ENCODE results near the gene ARHGAP31. TPM values are rescaled to one million over a fixed set of nuclear protein-coding genes. Genes with fewer than 3 reads are reported as not detected.

Gene ARHGAP31
- total RNA-seq, 1 experiment from 2014 or later, result 7.2 TPM

DNA sequence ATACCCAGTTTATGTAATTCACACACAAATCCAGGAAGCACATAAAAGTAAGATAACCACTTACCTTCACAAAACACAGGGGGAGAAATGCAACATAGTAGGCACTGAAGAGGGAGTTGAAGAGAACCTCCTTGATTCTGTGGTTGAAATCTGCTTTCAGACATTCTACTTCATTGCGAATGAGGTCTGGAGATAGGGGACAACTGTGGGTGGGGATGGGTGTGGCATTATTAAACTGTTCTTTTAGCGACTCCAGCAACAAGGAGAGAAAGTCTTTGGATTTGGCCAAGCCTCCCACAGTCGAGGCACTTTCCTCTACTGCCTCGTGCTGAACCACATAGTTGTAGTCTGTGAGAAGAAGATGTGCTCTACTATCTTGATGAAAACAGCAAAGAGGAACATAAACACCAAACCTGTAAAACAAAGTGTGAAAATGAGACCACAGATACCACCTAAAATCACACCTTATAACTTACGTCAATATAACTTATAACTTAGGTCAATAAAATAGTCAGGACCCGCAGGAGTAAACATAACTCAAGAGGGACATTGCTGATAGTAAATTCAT, 143.6 kb downstream of the ARHGAP31 start:
- H3K27me3 Mint-ChIP-seq (ENCODE audit: low read depth), result no peaks in the 10 kb centered on the region
- CTCF ChIA-PET, result no interaction called here
- H3K9me3 Mint-ChIP-seq, result no peaks in the 10 kb centered on the region
- no peaks in the 10 kb centered on the region for H3K4me1 Mint-ChIP-seq
- no peak overlapping the region for H3K4me3 Mint-ChIP-seq
- no peak for TF ChIP-seq ZNF317 (CRISPR knock-in tag; IDR thresholded peaks at IDR 0.05; ENCODE audit: borderline replicate concordance, low read depth)
- TF ChIP-seq, protein P1, sequence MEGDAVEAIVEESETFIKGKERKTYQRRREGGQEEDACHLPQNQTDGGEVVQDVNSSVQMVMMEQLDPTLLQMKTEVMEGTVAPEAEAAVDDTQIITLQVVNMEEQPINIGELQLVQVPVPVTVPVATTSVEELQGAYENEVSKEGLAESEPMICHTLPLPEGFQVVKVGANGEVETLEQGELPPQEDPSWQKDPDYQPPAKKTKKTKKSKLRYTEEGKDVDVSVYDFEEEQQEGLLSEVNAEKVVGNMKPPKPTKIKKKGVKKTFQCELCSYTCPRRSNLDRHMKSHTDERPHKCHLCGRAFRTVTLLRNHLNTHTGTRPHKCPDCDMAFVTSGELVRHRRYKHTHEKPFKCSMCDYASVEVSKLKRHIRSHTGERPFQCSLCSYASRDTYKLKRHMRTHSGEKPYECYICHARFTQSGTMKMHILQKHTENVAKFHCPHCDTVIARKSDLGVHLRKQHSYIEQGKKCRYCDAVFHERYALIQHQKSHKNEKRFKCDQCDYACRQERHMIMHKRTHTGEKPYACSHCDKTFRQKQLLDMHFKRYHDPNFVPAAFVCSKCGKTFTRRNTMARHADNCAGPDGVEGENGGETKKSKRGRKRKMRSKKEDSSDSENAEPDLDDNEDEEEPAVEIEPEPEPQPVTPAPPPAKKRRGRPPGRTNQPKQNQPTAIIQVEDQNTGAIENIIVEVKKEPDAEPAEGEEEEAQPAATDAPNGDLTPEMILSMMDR (IDR thresholded peaks at IDR 0.05), result no peak
- TF ChIP-seq JAZF1 (CRISPR knock-in tag; IDR thresholded peaks at IDR 0.05), result no peak
- TF ChIP-seq TCF7 (CRISPR knock-in tag; IDR thresholded peaks at IDR 0.05; ENCODE audit: low read depth), result no peak
- TF ChIP-seq ETV6 (CRISPR knock-in tag; IDR thresholded peaks at IDR 0.05), result no peak
- TF ChIP-seq NR3C1 (CRISPR knock-in tag; conservative IDR thresholded peaks at IDR 0.05; ENCODE audit: low read depth), result no peak
- no peak for TF ChIP-seq ZNF219 (CRISPR knock-in tag; IDR thresholded peaks at IDR 0.05; ENCODE audit: borderline replicate concordance)
- DNase-seq (ENCODE audit: low spot score), result no peak
- ATAC-seq, result no peak
- POLR2A ChIA-PET, result no interaction called here
- H3K36me3 Mint-ChIP-seq, result peaks cover 72% of the 10 kb centered on the region
- no peak overlapping the region for H3K27ac Mint-ChIP-seq

DNA sequence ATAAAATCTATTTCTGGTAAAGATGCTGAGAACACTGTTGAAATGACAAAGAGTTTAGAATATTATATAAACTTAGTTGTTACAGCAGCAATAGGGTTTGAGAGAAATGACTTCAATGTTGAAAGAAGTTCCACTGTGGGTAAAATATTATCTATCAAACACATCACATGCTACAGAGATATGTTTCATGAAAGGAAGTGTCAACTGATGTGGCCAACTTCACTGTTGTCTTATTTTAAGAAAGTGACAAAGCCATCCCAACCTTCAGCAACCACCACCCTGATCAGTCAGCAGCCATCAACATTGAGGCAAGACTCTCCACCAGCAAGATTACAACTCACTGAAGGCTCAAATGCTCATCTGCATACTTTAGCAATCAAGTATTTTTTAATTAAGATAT, 149.0 kb downstream of the ARHGAP31 start:
- DNase-seq (ENCODE audit: low spot score) (no peak), ATAC-seq (no peak)
- Mint-ChIP-seq H3K9me3 (no peaks in the 10 kb centered on the region), H3K4me3 (no peak overlapping the region), H3K27ac (no peak overlapping the region), H3K36me3 (peaks cover 51% of the 10 kb centered on the region), H3K4me1 (no peaks in the 10 kb centered on the region), H3K27me3 (ENCODE audit: low read depth) (no peaks in the 10 kb centered on the region)
- CTCF ChIA-PET, result no interaction called here
- POLR2A ChIA-PET, result no interaction called here
- TF ChIP-seq CREB1 (CRISPR knock-in tag; IDR thresholded peaks at IDR 0.05), result no peak
- TF ChIP-seq, protein P2, sequence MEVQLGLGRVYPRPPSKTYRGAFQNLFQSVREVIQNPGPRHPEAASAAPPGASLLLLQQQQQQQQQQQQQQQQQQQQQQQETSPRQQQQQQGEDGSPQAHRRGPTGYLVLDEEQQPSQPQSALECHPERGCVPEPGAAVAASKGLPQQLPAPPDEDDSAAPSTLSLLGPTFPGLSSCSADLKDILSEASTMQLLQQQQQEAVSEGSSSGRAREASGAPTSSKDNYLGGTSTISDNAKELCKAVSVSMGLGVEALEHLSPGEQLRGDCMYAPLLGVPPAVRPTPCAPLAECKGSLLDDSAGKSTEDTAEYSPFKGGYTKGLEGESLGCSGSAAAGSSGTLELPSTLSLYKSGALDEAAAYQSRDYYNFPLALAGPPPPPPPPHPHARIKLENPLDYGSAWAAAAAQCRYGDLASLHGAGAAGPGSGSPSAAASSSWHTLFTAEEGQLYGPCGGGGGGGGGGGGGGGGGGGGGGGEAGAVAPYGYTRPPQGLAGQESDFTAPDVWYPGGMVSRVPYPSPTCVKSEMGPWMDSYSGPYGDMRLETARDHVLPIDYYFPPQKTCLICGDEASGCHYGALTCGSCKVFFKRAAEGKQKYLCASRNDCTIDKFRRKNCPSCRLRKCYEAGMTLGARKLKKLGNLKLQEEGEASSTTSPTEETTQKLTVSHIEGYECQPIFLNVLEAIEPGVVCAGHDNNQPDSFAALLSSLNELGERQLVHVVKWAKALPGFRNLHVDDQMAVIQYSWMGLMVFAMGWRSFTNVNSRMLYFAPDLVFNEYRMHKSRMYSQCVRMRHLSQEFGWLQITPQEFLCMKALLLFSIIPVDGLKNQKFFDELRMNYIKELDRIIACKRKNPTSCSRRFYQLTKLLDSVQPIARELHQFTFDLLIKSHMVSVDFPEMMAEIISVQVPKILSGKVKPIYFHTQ (CRISPR knock-in tag; IDR thresholded peaks at IDR 0.05), result no peak
- TF ChIP-seq ZNF416 (CRISPR knock-in tag; IDR thresholded peaks at IDR 0.05), result no peak
- TF ChIP-seq, protein P3, sequence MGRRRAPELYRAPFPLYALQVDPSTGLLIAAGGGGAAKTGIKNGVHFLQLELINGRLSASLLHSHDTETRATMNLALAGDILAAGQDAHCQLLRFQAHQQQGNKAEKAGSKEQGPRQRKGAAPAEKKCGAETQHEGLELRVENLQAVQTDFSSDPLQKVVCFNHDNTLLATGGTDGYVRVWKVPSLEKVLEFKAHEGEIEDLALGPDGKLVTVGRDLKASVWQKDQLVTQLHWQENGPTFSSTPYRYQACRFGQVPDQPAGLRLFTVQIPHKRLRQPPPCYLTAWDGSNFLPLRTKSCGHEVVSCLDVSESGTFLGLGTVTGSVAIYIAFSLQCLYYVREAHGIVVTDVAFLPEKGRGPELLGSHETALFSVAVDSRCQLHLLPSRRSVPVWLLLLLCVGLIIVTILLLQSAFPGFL (CRISPR knock-in tag; IDR thresholded peaks at IDR 0.05; ENCODE audit: borderline replicate concordance), result no peak
- TF ChIP-seq, protein P4, sequence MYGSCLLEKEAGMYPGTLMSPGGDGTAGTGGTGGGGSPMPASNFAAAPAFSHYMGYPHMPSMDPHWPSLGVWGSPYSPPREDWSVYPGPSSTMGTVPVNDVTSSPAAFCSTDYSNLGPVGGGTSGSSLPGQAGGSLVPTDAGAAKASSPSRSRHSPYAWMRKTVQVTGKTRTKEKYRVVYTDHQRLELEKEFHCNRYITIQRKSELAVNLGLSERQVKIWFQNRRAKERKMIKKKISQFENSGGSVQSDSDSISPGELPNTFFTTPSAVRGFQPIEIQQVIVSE (CRISPR knock-in tag; IDR thresholded peaks at IDR 0.05; ENCODE audit: borderline replicate concordance), result no peak

DNA sequence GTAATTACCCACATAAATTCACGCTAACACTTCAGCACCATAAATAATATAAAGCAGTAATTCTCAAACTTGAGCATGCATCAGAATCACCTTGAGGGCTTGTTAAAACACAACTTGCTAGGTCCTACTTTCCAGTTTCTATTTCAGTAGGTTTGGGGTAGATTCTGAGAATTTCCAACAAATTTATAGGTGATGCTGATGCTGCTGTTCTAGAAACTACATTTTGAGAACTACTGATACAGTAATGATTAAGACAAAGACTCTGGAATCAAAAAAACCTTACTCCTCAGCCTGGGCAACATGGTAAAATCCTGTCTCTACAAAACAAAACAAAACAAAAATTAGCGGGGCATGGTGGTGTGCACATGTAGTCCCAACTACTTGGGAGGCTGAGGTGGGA, 150.4 kb downstream of the ARHGAP31 start:
- Mint-ChIP-seq H3K27me3 (ENCODE audit: low read depth) (no peaks in the 10 kb centered on the region), H3K9me3 (no peaks in the 10 kb centered on the region), H3K36me3 (peaks cover 55% of the 10 kb centered on the region), H3K27ac (no peak overlapping the region), H3K4me3 (no peak overlapping the region), H3K4me1 (no peaks in the 10 kb centered on the region)
- ChIA-PET POLR2A (no interaction called here), CTCF (no interaction called here)
- no peak for DNase-seq (ENCODE audit: low spot score)
- ATAC-seq, result no peak
- TF ChIP-seq, protein P5, sequence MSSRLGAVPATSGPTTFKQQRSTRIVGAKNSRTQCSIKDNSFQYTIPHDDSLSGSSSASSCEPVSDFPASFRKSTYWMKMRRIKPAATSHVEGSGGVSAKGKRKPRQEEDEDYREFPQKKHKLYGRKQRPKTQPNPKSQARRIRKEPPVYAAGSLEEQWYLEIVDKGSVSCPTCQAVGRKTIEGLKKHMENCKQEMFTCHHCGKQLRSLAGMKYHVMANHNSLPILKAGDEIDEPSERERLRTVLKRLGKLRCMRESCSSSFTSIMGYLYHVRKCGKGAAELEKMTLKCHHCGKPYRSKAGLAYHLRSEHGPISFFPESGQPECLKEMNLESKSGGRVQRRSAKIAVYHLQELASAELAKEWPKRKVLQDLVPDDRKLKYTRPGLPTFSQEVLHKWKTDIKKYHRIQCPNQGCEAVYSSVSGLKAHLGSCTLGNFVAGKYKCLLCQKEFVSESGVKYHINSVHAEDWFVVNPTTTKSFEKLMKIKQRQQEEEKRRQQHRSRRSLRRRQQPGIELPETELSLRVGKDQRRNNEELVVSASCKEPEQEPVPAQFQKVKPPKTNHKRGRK (CRISPR knock-in tag; IDR thresholded peaks at IDR 0.05; ENCODE audit: borderline replicate concordance), result no peak
- TF ChIP-seq ATF1 (CRISPR knock-in tag; IDR thresholded peaks at IDR 0.05) (no peak), TEAD1 (CRISPR knock-in tag; IDR thresholded peaks at IDR 0.05) (no peak), ZNF416 (CRISPR knock-in tag; IDR thresholded peaks at IDR 0.05) (no peak), ZNF423 (CRISPR knock-in tag; IDR thresholded peaks at IDR 0.05) (no peak)
- TF ChIP-seq, protein P6, sequence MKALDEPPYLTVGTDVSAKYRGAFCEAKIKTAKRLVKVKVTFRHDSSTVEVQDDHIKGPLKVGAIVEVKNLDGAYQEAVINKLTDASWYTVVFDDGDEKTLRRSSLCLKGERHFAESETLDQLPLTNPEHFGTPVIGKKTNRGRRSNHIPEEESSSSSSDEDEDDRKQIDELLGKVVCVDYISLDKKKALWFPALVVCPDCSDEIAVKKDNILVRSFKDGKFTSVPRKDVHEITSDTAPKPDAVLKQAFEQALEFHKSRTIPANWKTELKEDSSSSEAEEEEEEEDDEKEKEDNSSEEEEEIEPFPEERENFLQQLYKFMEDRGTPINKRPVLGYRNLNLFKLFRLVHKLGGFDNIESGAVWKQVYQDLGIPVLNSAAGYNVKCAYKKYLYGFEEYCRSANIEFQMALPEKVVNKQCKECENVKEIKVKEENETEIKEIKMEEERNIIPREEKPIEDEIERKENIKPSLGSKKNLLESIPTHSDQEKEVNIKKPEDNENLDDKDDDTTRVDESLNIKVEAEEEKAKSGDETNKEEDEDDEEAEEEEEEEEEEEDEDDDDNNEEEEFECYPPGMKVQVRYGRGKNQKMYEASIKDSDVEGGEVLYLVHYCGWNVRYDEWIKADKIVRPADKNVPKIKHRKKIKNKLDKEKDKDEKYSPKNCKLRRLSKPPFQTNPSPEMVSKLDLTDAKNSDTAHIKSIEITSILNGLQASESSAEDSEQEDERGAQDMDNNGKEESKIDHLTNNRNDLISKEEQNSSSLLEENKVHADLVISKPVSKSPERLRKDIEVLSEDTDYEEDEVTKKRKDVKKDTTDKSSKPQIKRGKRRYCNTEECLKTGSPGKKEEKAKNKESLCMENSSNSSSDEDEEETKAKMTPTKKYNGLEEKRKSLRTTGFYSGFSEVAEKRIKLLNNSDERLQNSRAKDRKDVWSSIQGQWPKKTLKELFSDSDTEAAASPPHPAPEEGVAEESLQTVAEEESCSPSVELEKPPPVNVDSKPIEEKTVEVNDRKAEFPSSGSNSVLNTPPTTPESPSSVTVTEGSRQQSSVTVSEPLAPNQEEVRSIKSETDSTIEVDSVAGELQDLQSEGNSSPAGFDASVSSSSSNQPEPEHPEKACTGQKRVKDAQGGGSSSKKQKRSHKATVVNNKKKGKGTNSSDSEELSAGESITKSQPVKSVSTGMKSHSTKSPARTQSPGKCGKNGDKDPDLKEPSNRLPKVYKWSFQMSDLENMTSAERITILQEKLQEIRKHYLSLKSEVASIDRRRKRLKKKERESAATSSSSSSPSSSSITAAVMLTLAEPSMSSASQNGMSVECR (CRISPR knock-in tag; IDR thresholded peaks at IDR 0.05; ENCODE audit: borderline replicate concordance), result no peak

Measured in WTC11 (cell line).